HCT116 (cell line): ENCODE measurements around the gene AAMDC. TPM values are rescaled to one million over a fixed set of nuclear protein-coding genes. Genes with fewer than 3 reads are reported as not detected.

ENCODE experiments used
- ATAC-seq: fragments of 200-7000 bp; cut with Tn5 transposase; 2 replicates; pipeline ENCODE4 v1.9.1; 2020; ENCODE audit warnings: mild to moderate bottlenecking, moderate library complexity
- BruUV-seq: library from RNA; stranded (reverse); fragments of 400-500 nt; replicated peaks from 2 replicates; lab custom pipeline; 2021; lab: Mats Ljungman, UMichigan
- CTCF ChIA-PET: fragments of 300-600 bp; sonication (Branson Sonifier 250); formaldehyde crosslinking; loops from one replicate; lab custom pipeline; 2021; ENCODE audit warnings: antibody characterized with exemption; lab: Charles Lee
- POLR2A ChIA-PET: fragments of 300-600, 350-600 bp; sonication (Branson Sonifier 250); formaldehyde crosslinking; loops from one replicate; lab custom pipeline; 2021; ENCODE audit warnings: antibody characterized with exemption; lab: Charles Lee
- RAD21 ChIA-PET, 2 experiments: fragments of 300-600 bp; sonication (Branson Sonifier 250); formaldehyde crosslinking; loops; one replicate each; lab custom pipeline; 2023; ENCODE audit warnings: low total read pairs in 2 of 2; ENCODE audit not compliant: uncharacterized antibody in 2 of 2, unreplicated experiment in 2 of 2, low non-redundant PET in 1 of 2; lab: Charles Lee
- DNase-seq: peaks from one replicate; pipeline ENCODE4 v3.0.0-alpha.2; 2010; ENCODE audit warnings: low read depth, low spot score
- H2AFZ ChIP-seq: fragments of 200-600 bp; shearing (Covaris generic), sonication (generic); 2 replicates; pipeline ENCODE4 v1.6.1; 2017; ENCODE audit warnings: low read depth, mixed run types, mixed read lengths, antibody characterized with exemption, low read length; ENCODE audit not compliant: poor library complexity, severe bottlenecking
- H3K27ac ChIP-seq: 2 replicates; pipeline ENCODE4 v1.5.1; 2012; ENCODE audit warnings: low read depth, low read length
- H3K27me3 ChIP-seq: fragments of 200-600 bp; sonication (generic); 2 replicates; pipeline ENCODE4 v1.6.1; 2016; ENCODE audit warnings: mixed run types, low read length, mixed read lengths; ENCODE audit not compliant: insufficient read depth
- H3K36me3 ChIP-seq, 2 experiments: fragments of 200-500 bp in 1 of 2; fragments of 200-600 bp in 1 of 2; sonication (Bioruptor generic) in 1 of 2; sonication (generic) in 1 of 2; 2 replicates each; pipeline versions ENCODE4 v1.5.1 to v1.6.1; 2014 to 2016; ENCODE audit warnings: low read length in 2 of 2, inconsistent platforms in 1 of 2, mixed read lengths in 1 of 2, mixed run types in 1 of 2; ENCODE audit not compliant: insufficient read depth in 2 of 2, control insufficient read depth in 1 of 2
- H3K4me1 ChIP-seq, 2 experiments: fragments of 200-600 bp in 1 of 2; sonication (generic) in 1 of 2; 2 replicates each; pipeline versions ENCODE4 v1.5.1 to v1.6.1; 2012 to 2017; ENCODE audit warnings: low read length in 2 of 2, inconsistent platforms in 1 of 2, mild to moderate bottlenecking in 1 of 2, mixed read lengths in 1 of 2, mixed run types in 1 of 2, moderate library complexity in 1 of 2; ENCODE audit not compliant: insufficient read depth in 2 of 2, control insufficient read depth in 1 of 2
- H3K4me2 ChIP-seq: fragments of 200-600 bp; sonication (generic); 2 replicates; pipeline ENCODE4 v1.6.1; 2017; ENCODE audit warnings: mixed run types, low read length, mixed read lengths
- H3K4me3 ChIP-seq, 2 experiments: fragments of 200-600 bp in 1 of 2; sonication (generic) in 1 of 2; replicated peaks in 1 of 2; 2 replicates each; pipeline ENCODE4 v1.5.1; 2011 to 2016; ENCODE audit warnings: low read length in 2 of 2, control low read depth in 1 of 2, low read depth in 1 of 2, mild to moderate bottlenecking in 1 of 2, mixed read lengths in 1 of 2, mixed run types in 1 of 2
- H3K79me2 ChIP-seq: fragments of 200-600 bp; sonication (generic); 2 replicates; pipeline ENCODE4 v1.6.1; 2017; ENCODE audit warnings: mild to moderate bottlenecking, mixed run types, low read length, moderate library complexity, mixed read lengths; ENCODE audit not compliant: insufficient read depth
- H3K9ac ChIP-seq: fragments of 200-600 bp; sonication (generic); 2 replicates; pipeline ENCODE4 v1.6.1; 2016; ENCODE audit warnings: low read length, mixed read lengths
- H3K9me2 ChIP-seq: fragments of 200-600 bp; sonication (generic), shearing (Covaris generic); 2 replicates; pipeline ENCODE4 v1.6.1; 2017; ENCODE audit warnings: mixed run types, mild to moderate bottlenecking, moderate library complexity; ENCODE audit not compliant: insufficient read depth
- H3K9me3 ChIP-seq, 2 experiments: fragments of 200-500 bp in 1 of 2; fragments of 200-600 bp in 1 of 2; sonication (Bioruptor generic) in 1 of 2; sonication (generic) in 1 of 2; 2 replicates each; pipeline ENCODE4 v1.6.1; 2014 to 2017; ENCODE audit warnings: low read length in 2 of 2, mixed read lengths in 2 of 2, inconsistent platforms in 1 of 2, low read depth in 1 of 2, mild to moderate bottlenecking in 1 of 2, mixed run types in 1 of 2, moderate library complexity in 1 of 2; ENCODE audit not compliant: control insufficient read depth in 1 of 2, insufficient read depth in 1 of 2
- H4K20me1 ChIP-seq: fragments of 200-600 bp; sonication (generic), shearing (Covaris generic); 2 replicates; pipeline ENCODE4 v1.6.1; 2017; ENCODE audit warnings: mixed run types, mild to moderate bottlenecking, moderate library complexity; ENCODE audit not compliant: insufficient read depth
- CEBPB ChIP-seq: IDR thresholded peaks from 2 replicates; pipeline ENCODE4 v1.6.1; 2012; ENCODE audit warnings: low read depth
- EGR1 ChIP-seq: IDR thresholded peaks from 2 replicates; pipeline ENCODE4 v1.6.1; 2012; ENCODE audit warnings: low read depth
- EZH2phosphoT487 ChIP-seq: fragments of 200-600 bp; IDR thresholded peaks from 2 replicates; pipeline ENCODE4 v1.6.1; 2018; ENCODE audit warnings: antibody characterized with exemption, borderline replicate concordance
- FOSL1 ChIP-seq: IDR thresholded peaks from 2 replicates; pipeline ENCODE4 v1.6.1; 2012; ENCODE audit warnings: low read depth
- JUND ChIP-seq: IDR thresholded peaks from 2 replicates; pipeline ENCODE4 v1.6.1; 2012
- MAX ChIP-seq: IDR thresholded peaks from 2 replicates; pipeline ENCODE4 v1.6.1; 2012
- POLR2A ChIP-seq: IDR thresholded peaks from 2 replicates; pipeline ENCODE4 v1.7.0; 2011; ENCODE audit warnings: borderline replicate concordance; ENCODE audit not compliant: insufficient read depth, insufficient read length; ENCODE audit errors: extremely low read depth
- POLR2AphosphoS5 ChIP-seq: IDR thresholded peaks from 2 replicates; pipeline ENCODE4 v1.6.1; 2011; ENCODE audit warnings: mild to moderate bottlenecking, low read depth, low read length, moderate library complexity
- RAD21 ChIP-seq: IDR thresholded peaks from 2 replicates; pipeline ENCODE4 v1.6.1; 2012; ENCODE audit warnings: low read depth, mild to moderate bottlenecking
- REST ChIP-seq: IDR thresholded peaks from 2 replicates; pipeline ENCODE4 v1.6.1; 2012; ENCODE audit warnings: low read depth
- SIN3A ChIP-seq: IDR thresholded peaks from 2 replicates; pipeline ENCODE4 v1.6.1; 2012; ENCODE audit warnings: low read depth
- SP1 ChIP-seq: IDR thresholded peaks from 2 replicates; pipeline ENCODE4 v1.6.1; 2012; ENCODE audit warnings: low read depth
- SRF ChIP-seq: IDR thresholded peaks from 2 replicates; pipeline ENCODE4 v1.6.1; 2012; ENCODE audit warnings: low read depth
- TCF7L2 ChIP-seq: IDR thresholded peaks from 2 replicates; pipeline ENCODE4 v1.7.0; 2011; ENCODE audit warnings: borderline replicate concordance, inconsistent platforms; ENCODE audit not compliant: insufficient read depth, insufficient read length; ENCODE audit errors: extremely low read depth
- ZBTB33 ChIP-seq: IDR thresholded peaks from 2 replicates; pipeline ENCODE4 v1.6.1; 2011; ENCODE audit warnings: mild to moderate bottlenecking, low read length, moderate library complexity; ENCODE audit not compliant: insufficient replicate concordance; ENCODE audit errors: extremely low read depth
- ZFX ChIP-seq: fragments of 450-650 bp; IDR thresholded peaks from 2 replicates; pipeline ENCODE4 v1.6.1; 2017
- ZNF274 ChIP-seq: fragments of 200-500 bp; sonication (Bioruptor generic); IDR thresholded peaks from 2 replicates; pipeline ENCODE4 v1.6.1; 2014; ENCODE audit warnings: mild to moderate bottlenecking, low read depth, low read length, inconsistent platforms
- intact Hi-C: fragments of 100-400 bp; cut with micrococcal nuclease; formaldehyde crosslinking; loops from 2 replicates; pipeline ENCODE4 v1.10.0; 2022
- total RNA-seq: library from RNA; stranded (reverse); gene quantifications from one replicate; pipeline ENCODE4 v1.2.1, GENCODE V29; 2021; ENCODE audit not compliant: unreplicated experiment

The AAMDC gene
- total RNA-seq, 1 experiment from 2014 or later, result 11.2 TPM

- H2AFZ ChIP-seq, result no peak overlapping the region
- no peaks in the 10 kb centered on the region for H4K20me1 ChIP-seq
- H3K4me2 ChIP-seq, result no peak overlapping the region
- no peaks in the 10 kb centered on the region for H3K9me2 ChIP-seq
- H3K79me2 ChIP-seq, result no peaks in the 10 kb centered on the region
- no peaks in the 10 kb centered on the region for H3K27me3 ChIP-seq
- no TSS peak for BruUV-seq
- no peak overlapping the region for H3K4me3 ChIP-seq
- H3K9ac ChIP-seq, result no peak overlapping the region
- CTCF ChIA-PET, result no interaction called here
- RAD21 ChIA-PET, result no interaction called here
- TF ChIP-seq TCF7L2 (no peak), JUND (no peak), ZFX (no peak), EGR1 (no peak), POLR2AphosphoS5 (no peak), RAD21 (no peak), MAX (no peak), ZNF274 (no peak), POLR2A (no peak), SP1 (no peak), SRF (no peak), ZBTB33 (no peak), FOSL1 (no peak), EZH2phosphoT487 (no peak), CEBPB (no peak), SIN3A (no peak), REST (no peak)
- POLR2A ChIA-PET, result no interaction called here
- H3K9me3 ChIP-seq, result no peaks in the 10 kb centered on the region
- H3K27ac ChIP-seq, result no peak overlapping the region
- ATAC-seq, result no peak
- no peaks in the 10 kb centered on the region for H3K4me1 ChIP-seq
- no peaks in the 10 kb centered on the region for H3K36me3 ChIP-seq
- DNase-seq, result no peak
- intact Hi-C loops, result no loop called here
Observed at GRCh38 chr11:77866336-77866735, 45.4 kb downstream of the AAMDC start.
